Progenitor cell of endocrine pancreas (in vitro differentiated cells): ENCODE measurements around the gene SFXN2. TPM values are rescaled to one million over a fixed set of nuclear protein-coding genes. Genes with fewer than 3 reads are reported as not detected.

ENCODE experiments used
- DNase-seq: peaks from one replicate; pipeline ENCODE4 v3.0.0; 2021; ENCODE audit warnings: low spot score; ENCODE audit not compliant: unreplicated experiment
- H3K27ac Mint-ChIP-seq: 2 replicates; pipeline ENCODE4 v1.8.0; 2021; ENCODE audit warnings: mild to moderate bottlenecking, moderate library complexity, mixed read lengths
- H3K27me3 Mint-ChIP-seq: 2 replicates; pipeline ENCODE4 v1.8.0; 2021; ENCODE audit warnings: mixed read lengths
- H3K36me3 Mint-ChIP-seq: 2 replicates; pipeline ENCODE4 v1.8.0; 2022; ENCODE audit warnings: mixed read lengths; ENCODE audit not compliant: insufficient read depth
- H3K4me1 Mint-ChIP-seq: 2 replicates; pipeline ENCODE4 v1.8.0; 2021; ENCODE audit warnings: low read depth, mixed read lengths
- H3K4me3 Mint-ChIP-seq: 2 replicates; pipeline ENCODE4 v1.8.0; 2021; ENCODE audit warnings: low read depth, mild to moderate bottlenecking, moderate library complexity, mixed read lengths
- H3K9me3 Mint-ChIP-seq: 2 replicates; pipeline ENCODE4 v1.8.0; 2021; ENCODE audit warnings: low read depth, mixed read lengths
- CTCF ChIP-seq: fragments of 200-600 bp; sonication (generic); IDR thresholded peaks from one replicate; pipeline ENCODE4 v1.5.0; 2021; ENCODE audit warnings: antibody characterized with exemption, mild to moderate bottlenecking; ENCODE audit not compliant: unreplicated experiment
- total RNA-seq: library from RNA; stranded (reverse); gene quantifications from 2 replicates; pipeline ENCODE4 v1.2.1, GENCODE V29; 2021

The SFXN2 gene
- total RNA-seq, 1 donor from 2014 or later: 33.9 TPM

GRCh38 chr10:102701272-102701671, 13.2 kb upstream of the SFXN2 start:
- Mint-ChIP-seq H3K36me3 (peaks cover 25% of the 10 kb centered on the region), H3K4me1 (no peaks in the 10 kb centered on the region), H3K27me3 (no peaks in the 10 kb centered on the region), H3K4me3 (no peak overlapping the region), H3K27ac (no peak overlapping the region), H3K9me3 (no peaks in the 10 kb centered on the region)
- DNase-seq: no peak
- TF ChIP-seq CTCF: no peak

GRCh38 chr10:102701796-102702195, 12.6 kb upstream of the SFXN2 start:
- Mint-ChIP-seq H3K9me3 (no peaks in the 10 kb centered on the region), H3K36me3 (peaks cover 21% of the 10 kb centered on the region), H3K4me3 (no peak overlapping the region), H3K27me3 (no peaks in the 10 kb centered on the region), H3K4me1 (no peaks in the 10 kb centered on the region), H3K27ac (no peak overlapping the region)
- DNase-seq: no peak
- no peak for TF ChIP-seq CTCF

GRCh38 chr10:102702742-102703141, 11.7 kb upstream of the SFXN2 start:
- H3K4me3 Mint-ChIP-seq: no peak overlapping the region
- no peak overlapping the region for H3K27ac Mint-ChIP-seq
- peaks cover 15% of the 10 kb centered on the region for H3K36me3 Mint-ChIP-seq

GRCh38 chr10:102704915-102705314, 9.5 kb upstream of the SFXN2 start:
- Mint-ChIP-seq H3K4me1 (peaks cover 5% of the 10 kb centered on the region), H3K27me3 (no peaks in the 10 kb centered on the region), H3K9me3 (no peaks in the 10 kb centered on the region), H3K27ac (no peak overlapping the region), H3K36me3 (peaks cover 5% of the 10 kb centered on the region), H3K4me3 (no peak overlapping the region)
- TF ChIP-seq CTCF: no peak
- DNase-seq: no peak

More at GRCh38 chr10:102702742-102703141, 11.7 kb upstream of the SFXN2 start:
- no peak for DNase-seq
- H3K27me3 Mint-ChIP-seq: no peaks in the 10 kb centered on the region
- no peaks in the 10 kb centered on the region for H3K9me3 Mint-ChIP-seq
- peaks cover 5% of the 10 kb centered on the region for H3K4me1 Mint-ChIP-seq
- TF ChIP-seq CTCF: no peak

GRCh38 chr10:102705531-102705930, 8.9 kb upstream of the SFXN2 start:
- H3K27me3 Mint-ChIP-seq: no peaks in the 10 kb centered on the region

More at GRCh38 chr10:102705531-102705930, 8.9 kb upstream of the SFXN2 start:
- no peak overlapping the region for H3K27ac Mint-ChIP-seq
- no peak overlapping the region for H3K4me3 Mint-ChIP-seq
- H3K9me3 Mint-ChIP-seq: no peaks in the 10 kb centered on the region
- DNase-seq: no peak
- H3K4me1 Mint-ChIP-seq: peaks cover 5% of the 10 kb centered on the region
- no peak for TF ChIP-seq CTCF
- H3K36me3 Mint-ChIP-seq: peaks cover 5% of the 10 kb centered on the region
